ENCODE results near the gene IKBKG.

DNA sequence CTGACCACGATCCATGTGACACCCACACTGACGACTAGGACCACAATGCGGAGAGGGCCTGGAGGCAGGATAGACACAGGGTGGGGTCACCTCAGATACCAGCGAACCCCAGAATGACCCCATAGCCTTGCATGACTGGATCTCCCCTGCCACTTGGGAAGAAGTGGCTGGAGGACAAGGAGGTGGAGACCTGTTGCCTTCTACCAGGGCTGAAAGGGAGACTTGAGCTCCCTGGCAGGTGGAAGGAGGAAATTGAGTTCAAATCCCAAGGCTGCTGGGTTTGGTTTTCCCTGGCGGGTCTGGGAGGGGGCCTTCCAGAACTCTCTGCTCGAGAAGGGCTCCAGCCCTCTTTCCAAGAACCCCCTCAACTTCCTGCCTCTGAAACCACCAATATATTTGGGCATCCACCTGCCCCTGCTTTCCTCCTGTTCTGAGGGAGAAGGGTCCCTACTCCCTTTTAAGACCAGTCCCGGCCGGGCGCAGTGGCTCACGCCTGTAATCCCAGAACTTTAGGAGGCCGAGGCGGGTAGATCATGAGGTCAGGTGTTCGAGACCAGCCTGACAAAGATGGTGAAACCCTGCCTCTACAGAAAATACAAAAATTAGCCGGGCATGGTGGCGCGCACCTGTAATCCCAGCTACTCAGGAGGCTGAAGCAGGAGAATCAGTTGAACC is 34.4 kb upstream of the IKBKG start:
- TF ChIP-seq POLR2A (IDR thresholded peaks at IDR 0.05) (no peak), EP300 (IDR thresholded peaks at IDR 0.05) (no peak)
- TF ChIP-seq, protein P1, sequence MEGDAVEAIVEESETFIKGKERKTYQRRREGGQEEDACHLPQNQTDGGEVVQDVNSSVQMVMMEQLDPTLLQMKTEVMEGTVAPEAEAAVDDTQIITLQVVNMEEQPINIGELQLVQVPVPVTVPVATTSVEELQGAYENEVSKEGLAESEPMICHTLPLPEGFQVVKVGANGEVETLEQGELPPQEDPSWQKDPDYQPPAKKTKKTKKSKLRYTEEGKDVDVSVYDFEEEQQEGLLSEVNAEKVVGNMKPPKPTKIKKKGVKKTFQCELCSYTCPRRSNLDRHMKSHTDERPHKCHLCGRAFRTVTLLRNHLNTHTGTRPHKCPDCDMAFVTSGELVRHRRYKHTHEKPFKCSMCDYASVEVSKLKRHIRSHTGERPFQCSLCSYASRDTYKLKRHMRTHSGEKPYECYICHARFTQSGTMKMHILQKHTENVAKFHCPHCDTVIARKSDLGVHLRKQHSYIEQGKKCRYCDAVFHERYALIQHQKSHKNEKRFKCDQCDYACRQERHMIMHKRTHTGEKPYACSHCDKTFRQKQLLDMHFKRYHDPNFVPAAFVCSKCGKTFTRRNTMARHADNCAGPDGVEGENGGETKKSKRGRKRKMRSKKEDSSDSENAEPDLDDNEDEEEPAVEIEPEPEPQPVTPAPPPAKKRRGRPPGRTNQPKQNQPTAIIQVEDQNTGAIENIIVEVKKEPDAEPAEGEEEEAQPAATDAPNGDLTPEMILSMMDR (IDR thresholded peaks at IDR 0.05) = no peak
